Spleen (tissue), 11 donors: Measurements from ENCODE around the gene EIF5B. TPM values are rescaled to one million over a fixed set of nuclear protein-coding genes. Genes with fewer than 3 reads are reported as not detected.

Experiments used
- DNase-seq: peaks from one replicate; pipeline ENCODE4 v3.0.0-alpha.2; 2020
- H3K27ac ChIP-seq, 8 donors: fragments of 200-600 bp; sonication (generic) in 7 of 8; 1 replicate in 4 of 8; 2 replicates in 4 of 8; pipeline versions ENCODE4 v1.5.0 to v1.8.0; 2016 to 2021; ENCODE audit warnings: inconsistent platforms in 4 of 8, mild to moderate bottlenecking in 4 of 8, moderate library complexity in 1 of 8
- H3K27me3 ChIP-seq, 7 donors: fragments of 200-600 bp; sonication (generic) in 6 of 7; replicated peaks in 1 of 7; 1 replicate in 4 of 7; 2 replicates in 3 of 7; pipeline versions ENCODE4 v1.5.0 to v1.8.0; 2016 to 2021; ENCODE audit warnings: inconsistent platforms in 3 of 7, mild to moderate bottlenecking in 1 of 7
- H3K36me3 ChIP-seq, 6 donors: fragments of 200-600 bp; sonication (generic) in 5 of 6; 1 replicate in 4 of 6; 2 replicates in 2 of 6; pipeline versions ENCODE4 v1.5.0 to v1.8.0; 2016 to 2021; ENCODE audit warnings: inconsistent platforms in 2 of 6
- H3K4me1 ChIP-seq, 6 donors: fragments of 200-600 bp; sonication (generic) in 5 of 6; 1 replicate in 3 of 6; 2 replicates in 3 of 6; pipeline versions ENCODE4 v1.5.0 to v1.8.0; 2016 to 2021; ENCODE audit warnings: inconsistent platforms in 3 of 6
- H3K4me3 ChIP-seq, 8 donors: fragments of 200-600 bp; sonication (generic) in 7 of 8; 1 replicate in 4 of 8; 2 replicates in 4 of 8; pipeline versions ENCODE4 v1.5.0 to v1.8.0; 2016 to 2021; ENCODE audit warnings: inconsistent platforms in 4 of 8, mild to moderate bottlenecking in 4 of 8, moderate library complexity in 2 of 8
- H3K9me3 ChIP-seq, 8 donors: fragments of 200-600 bp; sonication (generic) in 7 of 8; 1 replicate in 4 of 8; 2 replicates in 4 of 8; pipeline versions ENCODE4 v1.5.0 to v1.8.0; 2016 to 2021; ENCODE audit warnings: inconsistent platforms in 4 of 8
- POLR2A ChIP-seq, 3 donors: fragments of 450-650 bp; IDR thresholded peaks; one replicate each; pipeline ENCODE4 v1.5.1; 2017; ENCODE audit warnings: antibody characterized with exemption in 3 of 3, mild to moderate bottlenecking in 1 of 3
- POLR2AphosphoS5 ChIP-seq, 3 donors: sonication (generic); formaldehyde crosslinking; IDR thresholded peaks; one replicate each; pipeline ENCODE4 v1.5.1; 2017; ENCODE audit warnings: antibody characterized with exemption in 3 of 3
- WGBS, 5 donors: extraction: QIAGEN DNeasy Blood & Tissue Kit in 3 of 5; methylation state at CpG; one replicate each; pipeline versions ENCODE4 v1.1.5 to v1.1.7; 2013 to 2018; 5-methylcytosine and 5-hydroxymethylcytosine counted together
- intact Hi-C: fragments of 100-400 bp; cut with DNase I; formaldehyde crosslinking; loops from one replicate; pipeline ENCODE4 v1.15.0; 2023; ENCODE audit warnings: low total_unique reads
- polyA plus RNA-seq, 3 donors: library from polyadenylated mRNA; stranded (reverse); fragments of 200-250 nt; gene quantifications; one replicate each; pipeline ENCODE4 v1.2.1, GENCODE V29; 2013
- total RNA-seq, 7 donors: library from RNA; depleted of rRNA in 3 of 7; stranded (reverse); fragments of >200 nt in 3 of 7; fragmentation: NEBNext Ultra II Directional in 4 of 7; extraction: Animal tissue kit (Norgen Biotek cat#: 25700) in 4 of 7; gene quantifications; one replicate each; pipeline versions ENCODE4 v1.1.0 to v1.2.1, GENCODE V29; 2016 to 2021
- TF ChIP-seq, protein P1 (sequence below), 11 experiments: fragments of 200-600 bp in 7 of 11; fragments of 450-650 bp in 4 of 11; sonication (generic) in 4 of 11; IDR thresholded peaks in 8 of 11; conservative IDR thresholded peaks in 3 of 11; 1 replicate in 7 of 11; 2 replicates in 4 of 11; pipeline versions ENCODE4 v1.4.0 to v1.8.0; 2016 to 2021; ENCODE audit warnings: antibody characterized with exemption in 11 of 11, inconsistent platforms in 4 of 11, mild to moderate bottlenecking in 1 of 11
- donor health status: healthy with polysubstance abuse.
- donor health status: DM: no; HTN: no; CAD: no; lungs with moderate emphysema.
- donor health status: DM: no; HTN: no; CAD: no.
- donor health status: Bipolar disorder and iron deficiency.
- donor health status: healthy.
- donor health status: DM: no; HTN: no; CAD: no.
- donor health status: DM: yes; HTN: yes; CAD: no.

EIF5B gene
- total and polyA plus RNA-seq, 10 donors, result 14.6 to 49.5 (median 31.6) TPM

DNA sequence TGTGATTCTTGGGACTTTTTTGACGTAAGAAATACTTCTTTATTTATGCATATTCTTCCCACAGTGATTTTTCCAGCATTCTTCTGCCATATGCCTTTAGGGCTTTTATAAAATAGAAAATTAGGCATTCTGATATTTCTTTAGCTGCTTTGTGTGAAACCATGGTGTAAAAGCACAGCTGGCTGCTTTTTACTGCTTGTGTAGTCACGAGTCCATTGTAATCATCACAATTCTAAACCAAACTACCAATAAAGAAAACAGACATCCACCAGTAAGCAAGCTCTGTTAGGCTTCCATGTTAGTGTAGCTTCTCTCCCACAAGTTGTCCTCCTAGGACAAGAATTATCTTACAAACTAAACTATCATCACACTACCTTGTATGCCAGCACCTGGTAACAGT is 62.6 kb downstream of the EIF5B start:
- Histone ChIP-seq H3K27ac (no peak overlapping the region), H3K36me3 (peaks cover 2 to 100% (median 96%) of the 10 kb centered on the region in 6 donors), H3K9me3 (no peaks in the 10 kb centered on the region), H3K4me1 (no peaks in the 10 kb centered on the region), H3K4me3 (no peak overlapping the region), H3K27me3 (no peaks in the 10 kb centered on the region)
- TF ChIP-seq POLR2A (IDR thresholded peaks at IDR 0.05), result no peak
- TF ChIP-seq, protein P1, sequence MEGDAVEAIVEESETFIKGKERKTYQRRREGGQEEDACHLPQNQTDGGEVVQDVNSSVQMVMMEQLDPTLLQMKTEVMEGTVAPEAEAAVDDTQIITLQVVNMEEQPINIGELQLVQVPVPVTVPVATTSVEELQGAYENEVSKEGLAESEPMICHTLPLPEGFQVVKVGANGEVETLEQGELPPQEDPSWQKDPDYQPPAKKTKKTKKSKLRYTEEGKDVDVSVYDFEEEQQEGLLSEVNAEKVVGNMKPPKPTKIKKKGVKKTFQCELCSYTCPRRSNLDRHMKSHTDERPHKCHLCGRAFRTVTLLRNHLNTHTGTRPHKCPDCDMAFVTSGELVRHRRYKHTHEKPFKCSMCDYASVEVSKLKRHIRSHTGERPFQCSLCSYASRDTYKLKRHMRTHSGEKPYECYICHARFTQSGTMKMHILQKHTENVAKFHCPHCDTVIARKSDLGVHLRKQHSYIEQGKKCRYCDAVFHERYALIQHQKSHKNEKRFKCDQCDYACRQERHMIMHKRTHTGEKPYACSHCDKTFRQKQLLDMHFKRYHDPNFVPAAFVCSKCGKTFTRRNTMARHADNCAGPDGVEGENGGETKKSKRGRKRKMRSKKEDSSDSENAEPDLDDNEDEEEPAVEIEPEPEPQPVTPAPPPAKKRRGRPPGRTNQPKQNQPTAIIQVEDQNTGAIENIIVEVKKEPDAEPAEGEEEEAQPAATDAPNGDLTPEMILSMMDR (IDR thresholded peaks at IDR 0.05 in 8 of 11, conservative IDR thresholded peaks at IDR 0.05 in 3 of 11), result no peak
- TF ChIP-seq POLR2AphosphoS5 (IDR thresholded peaks at IDR 0.05), result no peak
- intact Hi-C loops, result no loop called here
- WGBS, 5 donors, result 91 to 98% (median 96%) methylated on average over 2 of the region's 2 CpGs
- no peak for DNase-seq

DNA sequence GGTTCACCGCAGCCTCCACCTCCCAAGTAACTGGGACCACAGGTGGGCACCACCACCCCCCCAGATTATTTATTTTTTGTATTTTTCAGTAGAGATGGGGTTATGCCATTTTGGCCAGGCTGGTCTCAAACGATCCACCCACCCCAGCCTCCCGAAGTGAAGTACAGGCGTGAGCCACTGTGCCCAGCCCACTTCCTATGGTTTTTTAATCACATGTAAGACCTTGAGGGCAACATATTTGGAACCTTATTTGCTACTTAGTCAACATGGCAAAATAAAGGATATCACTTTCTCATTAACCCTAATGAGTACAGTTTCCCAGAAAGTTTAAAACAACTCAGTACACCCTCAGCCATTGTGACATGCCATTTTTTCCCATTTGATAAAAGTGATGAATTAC is 64.7 kb downstream of the EIF5B start:
- Histone ChIP-seq H3K27ac (no peak overlapping the region), H3K27me3 (no peaks in the 10 kb centered on the region), H3K9me3 (no peaks in the 10 kb centered on the region), H3K36me3 (peaks cover 2 to 100% (median 95%) of the 10 kb centered on the region in 6 donors), H3K4me1 (no peaks in the 10 kb centered on the region), H3K4me3 (no peak overlapping the region)
- no peak for TF ChIP-seq POLR2A (IDR thresholded peaks at IDR 0.05)
- TF ChIP-seq POLR2AphosphoS5 (IDR thresholded peaks at IDR 0.05), result no peak
- TF ChIP-seq, protein P1 (IDR thresholded peaks at IDR 0.05 in 8 of 11, conservative IDR thresholded peaks at IDR 0.05 in 3 of 11), result no peak
- 60 to 73% (median 66%) methylated on average over 4 of the region's 4 CpGs for WGBS, 5 donors
- intact Hi-C loops, result no loop called here
- no peak for DNase-seq

DNA sequence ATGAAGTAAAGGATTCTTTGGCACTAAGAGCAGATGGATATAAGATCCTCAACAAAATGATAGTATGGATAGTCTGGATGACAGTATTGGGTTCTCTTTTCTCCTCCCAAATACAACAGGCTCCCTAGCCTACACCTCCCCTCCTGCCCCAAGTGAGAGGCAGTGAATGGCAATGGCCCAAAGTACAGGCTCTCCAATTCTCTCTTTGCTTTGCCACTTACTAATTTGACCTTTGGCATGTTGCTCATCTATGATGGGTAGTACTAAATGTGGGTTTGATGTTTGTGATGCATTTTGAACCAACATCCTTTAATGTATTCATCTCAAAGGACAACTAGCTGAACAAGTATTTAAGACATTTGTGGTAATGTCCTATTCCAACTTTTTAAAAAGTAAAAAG is 65.9 kb downstream of the EIF5B start:
- Histone ChIP-seq H3K4me1 (no peaks in the 10 kb centered on the region), H3K9me3 (no peaks in the 10 kb centered on the region), H3K27ac (no peak overlapping the region), H3K27me3 (no peaks in the 10 kb centered on the region), H3K4me3 (no peak overlapping the region), H3K36me3 (peaks cover 2 to 100% (median 86%) of the 10 kb centered on the region in 6 donors)
- DNase-seq, result no peak
- TF ChIP-seq POLR2A (IDR thresholded peaks at IDR 0.05), result no peak
- no peak for TF ChIP-seq POLR2AphosphoS5 (IDR thresholded peaks at IDR 0.05)
- TF ChIP-seq, protein P1 (IDR thresholded peaks at IDR 0.05 in 8 of 11, conservative IDR thresholded peaks at IDR 0.05 in 3 of 11), result no peak
- intact Hi-C loops, result no loop called here

- Histone ChIP-seq H3K27me3 (no peaks in the 10 kb centered on the region), H3K36me3 (peaks cover 2 to 100% (median 81%) of the 10 kb centered on the region in 6 donors), H3K4me1 (no peaks in the 10 kb centered on the region), H3K9me3 (no peaks in the 10 kb centered on the region), H3K27ac (no peak overlapping the region), H3K4me3 (no peak overlapping the region)
- WGBS, 5 donors, result 76 to 84% (median 79%) methylated on average over 4 of the region's 4 CpGs
- intact Hi-C loops, result no loop called here
- no peak for DNase-seq
- TF ChIP-seq POLR2A (IDR thresholded peaks at IDR 0.05) (no peak), POLR2AphosphoS5 (IDR thresholded peaks at IDR 0.05) (no peak)
- TF ChIP-seq, protein P1 (IDR thresholded peaks at IDR 0.05 in 8 of 11, conservative IDR thresholded peaks at IDR 0.05 in 3 of 11), result no peak
These were observed 66.3 kb downstream of the EIF5B start for GRCh38 chr2:99403524-99403923.
